Measurements from ENCODE around the gene PTGIS. TPM values are rescaled to one million over a fixed set of nuclear protein-coding genes. Genes with fewer than 3 reads are reported as not detected.

PTGIS gene
- total RNA-seq, 1 donor from 2014 or later, result 31.0 TPM

DNA sequence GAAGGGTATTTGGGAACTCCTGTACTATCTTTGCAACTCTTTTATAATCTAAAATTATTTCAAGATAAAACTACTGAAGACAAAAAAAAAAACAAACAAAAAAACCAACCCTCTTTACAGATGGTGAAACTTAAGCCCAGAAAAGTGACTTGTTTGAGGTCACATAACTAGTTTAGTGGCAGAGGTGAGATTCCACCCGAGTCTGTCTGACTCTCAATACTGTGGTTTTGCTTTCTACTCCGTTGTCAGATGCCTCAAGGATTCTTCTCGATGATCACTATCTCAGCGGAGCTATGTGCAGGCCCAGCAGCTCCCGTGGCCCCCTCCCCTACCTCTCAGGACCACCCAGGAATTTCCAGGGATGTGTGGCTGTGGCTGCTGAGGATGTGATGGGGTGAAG lies 49.4 kb downstream of the PTGIS start:
- Mint-ChIP-seq H3K9me3 (peaks cover 3% of the 10 kb centered on the region), H3K4me3 (ENCODE audit: low read depth) (no peak overlapping the region), H3K27me3 (ENCODE audit: low read depth) (no peaks in the 10 kb centered on the region), H3K27ac (no peak overlapping the region), H3K4me1 (ENCODE audit: low read depth) (no peaks in the 10 kb centered on the region), H3K36me3 (ENCODE audit: low read depth) (peaks cover 21% of the 10 kb centered on the region)
- DNase-seq (ENCODE audit: low spot score), result no peak
- intact Hi-C loops (cut with micrococcal nuclease), result no loop called here

GRCh38 chr20:49517805-49518100 lies 50.2 kb downstream of the PTGIS start:
- no peaks in the 10 kb centered on the region for H3K4me1 Mint-ChIP-seq (ENCODE audit: low read depth)
- intact Hi-C loops (cut with micrococcal nuclease), result no loop called here
- DNase-seq (ENCODE audit: low spot score), result no peak
- H3K27me3 Mint-ChIP-seq (ENCODE audit: low read depth), result no peaks in the 10 kb centered on the region
- H3K9me3 Mint-ChIP-seq, result no peaks in the 10 kb centered on the region
- no peak overlapping the region for H3K4me3 Mint-ChIP-seq (ENCODE audit: low read depth)
- H3K27ac Mint-ChIP-seq, result no peak overlapping the region
- peaks cover 16% of the 10 kb centered on the region for H3K36me3 Mint-ChIP-seq (ENCODE audit: low read depth)

DNA sequence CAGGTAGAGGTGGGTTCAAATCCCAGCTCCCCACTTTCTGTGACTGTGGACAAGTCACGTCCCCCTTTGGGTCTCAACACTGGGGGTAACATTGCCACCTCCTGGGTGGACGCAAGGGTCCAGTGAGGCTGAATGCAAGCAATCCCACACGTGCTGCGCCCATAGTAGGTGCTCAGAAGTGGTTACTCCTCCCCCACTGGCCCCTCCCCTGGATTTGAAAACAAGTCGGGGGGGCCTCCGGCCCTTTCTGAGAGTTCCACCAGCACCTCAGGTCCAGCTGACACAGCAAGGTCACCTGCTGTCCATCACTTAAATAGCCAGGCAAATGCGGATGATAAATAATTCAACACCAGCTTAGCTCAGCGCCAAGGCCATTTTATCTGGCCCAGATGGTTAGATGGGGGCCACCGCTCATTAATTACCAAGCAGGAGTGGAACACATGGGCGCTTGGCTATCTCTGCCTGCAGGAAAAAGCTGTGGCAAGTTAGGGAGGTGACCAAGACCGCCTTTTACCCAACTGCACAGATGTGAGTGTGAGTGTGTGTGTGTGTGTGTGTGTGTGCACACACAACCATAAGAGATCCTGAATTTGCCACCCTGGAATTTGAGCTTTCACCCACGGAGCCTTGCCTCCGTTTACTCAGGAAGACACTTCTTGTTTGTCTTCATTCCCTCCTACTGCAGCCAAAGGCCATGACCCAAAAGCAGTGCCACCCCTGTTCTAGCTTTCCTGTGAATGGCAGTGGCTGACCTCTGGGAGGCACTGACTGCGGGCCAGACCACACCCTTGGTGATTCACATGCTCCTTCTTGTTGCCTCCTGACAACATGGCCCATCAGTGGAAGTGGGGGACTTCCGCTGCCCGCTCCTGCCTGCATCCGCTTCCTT lies 50.8 kb downstream of the PTGIS start:
- Mint-ChIP-seq H3K4me3 (ENCODE audit: low read depth) (no peak overlapping the region), H3K36me3 (ENCODE audit: low read depth) (peaks cover 12% of the 10 kb centered on the region), H3K4me1 (ENCODE audit: low read depth) (no peaks in the 10 kb centered on the region), H3K9me3 (no peaks in the 10 kb centered on the region), H3K27me3 (ENCODE audit: low read depth) (no peaks in the 10 kb centered on the region), H3K27ac (no peak overlapping the region)
- intact Hi-C loops (cut with micrococcal nuclease), result no loop called here
- no peak for DNase-seq (ENCODE audit: low spot score)

GRCh38 chr20:49515586-49515985 lies 52.4 kb downstream of the PTGIS start:
- H3K4me3 Mint-ChIP-seq (ENCODE audit: low read depth), result no peak overlapping the region
- H3K36me3 Mint-ChIP-seq (ENCODE audit: low read depth), result peaks cover 3% of the 10 kb centered on the region
- no peaks in the 10 kb centered on the region for H3K4me1 Mint-ChIP-seq (ENCODE audit: low read depth)
- intact Hi-C loops (cut with micrococcal nuclease), result no loop called here
- peaks cover 2% of the 10 kb centered on the region for H3K27me3 Mint-ChIP-seq (ENCODE audit: low read depth)
- no peak for DNase-seq (ENCODE audit: low spot score)
- no peak overlapping the region for H3K27ac Mint-ChIP-seq
- no peaks in the 10 kb centered on the region for H3K9me3 Mint-ChIP-seq

DNA sequence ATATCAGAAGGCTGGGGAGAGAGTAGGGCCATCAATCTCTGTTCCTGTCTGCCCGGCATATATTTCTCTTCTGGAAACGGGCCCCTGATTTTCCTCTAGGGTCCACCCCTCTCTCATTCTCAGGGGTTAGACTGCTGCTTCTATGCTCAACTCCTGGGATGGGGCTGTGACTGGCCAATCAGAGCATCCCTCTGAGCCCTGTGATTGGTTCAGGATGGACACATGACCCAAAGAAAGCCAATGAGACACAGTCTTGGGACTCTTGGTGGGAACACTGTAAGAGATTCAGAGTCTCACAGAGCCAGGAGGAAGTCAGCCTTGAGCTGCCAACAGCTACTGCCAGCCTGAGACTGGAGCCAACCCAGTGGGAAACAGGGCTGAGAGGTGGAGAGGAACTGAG lies 54.4 kb downstream of the PTGIS start:
- DNase-seq (ENCODE audit: low spot score), result no peak
- H3K4me3 Mint-ChIP-seq (ENCODE audit: low read depth), result no peak overlapping the region
- peaks cover 3% of the 10 kb centered on the region for H3K4me1 Mint-ChIP-seq (ENCODE audit: low read depth)
- intact Hi-C loops (cut with micrococcal nuclease), result no loop called here
- no peaks in the 10 kb centered on the region for H3K9me3 Mint-ChIP-seq
- peaks cover 2% of the 10 kb centered on the region for H3K27me3 Mint-ChIP-seq (ENCODE audit: low read depth)
- H3K36me3 Mint-ChIP-seq (ENCODE audit: low read depth), result peaks cover 6% of the 10 kb centered on the region
- no peak overlapping the region for H3K27ac Mint-ChIP-seq

DNA sequence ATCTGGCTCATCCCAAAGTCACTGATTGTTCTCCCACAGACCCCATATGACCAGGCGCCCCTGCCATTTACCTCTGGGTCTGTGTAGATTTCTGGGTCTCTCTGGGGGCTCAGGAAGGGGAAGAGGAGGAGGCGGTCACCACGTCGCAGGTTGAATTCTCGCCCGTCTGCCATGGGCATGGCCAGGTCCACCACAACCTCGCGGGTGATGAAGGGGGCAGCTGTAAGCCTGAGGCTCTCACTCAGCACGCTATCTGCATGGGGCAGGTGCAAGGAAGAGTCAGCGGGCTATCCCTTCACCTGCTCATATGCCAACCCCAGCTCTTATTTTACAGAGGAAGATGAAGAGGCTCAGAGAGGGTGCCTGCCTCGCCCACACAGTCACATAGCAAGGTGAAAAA lies 54.9 kb downstream of the PTGIS start:
- Mint-ChIP-seq H3K4me1 (ENCODE audit: low read depth) (peaks cover 5% of the 10 kb centered on the region), H3K9me3 (no peaks in the 10 kb centered on the region), H3K36me3 (ENCODE audit: low read depth) (peaks cover 8% of the 10 kb centered on the region), H3K27me3 (ENCODE audit: low read depth) (peaks cover 2% of the 10 kb centered on the region), H3K27ac (no peak overlapping the region), H3K4me3 (ENCODE audit: low read depth) (no peak overlapping the region)
- intact Hi-C loops (cut with micrococcal nuclease), result no loop called here
- no peak for DNase-seq (ENCODE audit: low spot score)

DNA sequence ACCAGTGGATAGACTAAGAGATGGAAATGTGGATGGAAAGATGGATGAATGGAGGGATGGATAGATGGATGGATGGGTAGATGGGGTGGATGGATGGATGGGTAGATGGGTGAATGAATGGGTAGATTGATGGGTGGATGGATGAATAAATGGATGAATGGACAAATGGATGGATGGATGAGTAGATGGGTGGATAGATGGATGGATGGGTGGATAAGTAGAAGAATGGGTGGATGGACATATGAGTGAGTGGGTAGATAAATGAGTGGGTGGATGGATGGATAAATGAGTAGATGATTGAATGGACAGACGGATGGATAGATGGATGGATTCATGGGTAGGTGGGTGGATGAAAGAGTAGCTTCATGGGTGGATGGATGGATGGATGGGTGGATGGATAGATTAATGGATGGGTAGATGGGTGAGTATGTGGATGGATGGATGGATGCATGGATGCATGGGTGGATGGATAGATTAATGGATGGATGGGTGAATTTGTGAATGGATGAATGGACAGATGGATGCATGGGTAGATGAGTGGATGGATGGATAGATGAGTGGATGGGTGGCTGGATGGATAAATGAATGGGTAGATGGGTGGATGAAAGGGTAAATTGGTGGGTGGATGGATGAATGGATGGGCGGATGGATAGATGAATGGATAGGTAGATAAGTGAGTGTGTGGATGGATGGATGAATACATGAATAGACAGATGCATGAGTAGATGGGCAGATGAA lies 56.0 kb downstream of the PTGIS start:
- no peak overlapping the region for H3K27ac Mint-ChIP-seq
- intact Hi-C loops (cut with micrococcal nuclease), result no loop called here
- H3K9me3 Mint-ChIP-seq, result no peaks in the 10 kb centered on the region
- no peak for DNase-seq (ENCODE audit: low spot score)
- no peak overlapping the region for H3K4me3 Mint-ChIP-seq (ENCODE audit: low read depth)
- H3K27me3 Mint-ChIP-seq (ENCODE audit: low read depth), result peaks cover 4% of the 10 kb centered on the region
- H3K36me3 Mint-ChIP-seq (ENCODE audit: low read depth), result peaks cover 5% of the 10 kb centered on the region
- peaks cover 6% of the 10 kb centered on the region for H3K4me1 Mint-ChIP-seq (ENCODE audit: low read depth)

DNA sequence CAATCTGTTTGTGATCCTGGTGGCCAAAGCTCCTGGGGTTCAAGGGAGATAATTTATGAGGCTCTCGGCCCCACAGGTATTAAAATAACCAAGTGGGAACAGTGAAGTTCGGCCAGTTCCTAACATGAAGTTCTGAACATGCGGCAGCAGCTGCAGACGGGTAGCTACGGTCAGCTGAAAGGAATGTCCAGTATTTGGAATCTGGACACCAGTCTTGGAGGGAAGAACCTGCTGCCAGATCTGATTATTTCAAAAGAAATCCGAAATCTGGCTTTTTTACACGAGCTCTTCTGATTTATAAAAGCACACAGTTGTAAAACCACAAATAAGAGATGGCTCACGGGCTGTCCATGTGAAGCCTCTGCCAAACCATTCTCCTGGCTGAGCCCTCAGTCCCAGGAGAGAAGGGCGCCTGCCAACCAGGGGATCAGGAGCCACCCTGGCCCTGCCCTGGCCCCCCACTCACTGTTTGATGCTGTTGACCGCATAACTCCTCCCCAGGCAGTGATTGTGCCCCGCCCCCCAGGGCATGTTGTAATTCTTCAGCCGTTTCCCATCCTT lies 57.3 kb downstream of the PTGIS start:
- Mint-ChIP-seq H3K4me1 (ENCODE audit: low read depth) (peaks cover 6% of the 10 kb centered on the region), H3K27ac (no peak overlapping the region)

GRCh38 chr20:49508435-49509199 lies 59.3 kb downstream of the PTGIS start:
- intact Hi-C loops (cut with micrococcal nuclease), result no loop called here
- Mint-ChIP-seq H3K27me3 (ENCODE audit: low read depth) (peaks cover 7% of the 10 kb centered on the region), H3K27ac (no peak overlapping the region), H3K4me3 (ENCODE audit: low read depth) (no peak overlapping the region), H3K4me1 (ENCODE audit: low read depth) (peaks cover 6% of the 10 kb centered on the region), H3K36me3 (ENCODE audit: low read depth) (peaks cover 5% of the 10 kb centered on the region), H3K9me3 (no peaks in the 10 kb centered on the region)
- DNase-seq (ENCODE audit: low spot score), result no peak

More for the DNA sequence above, 57.3 kb downstream of the PTGIS start:
- no peak for DNase-seq (ENCODE audit: low spot score)
- Mint-ChIP-seq H3K4me3 (ENCODE audit: low read depth) (no peak overlapping the region), H3K27me3 (ENCODE audit: low read depth) (peaks cover 6% of the 10 kb centered on the region), H3K36me3 (ENCODE audit: low read depth) (peaks cover 5% of the 10 kb centered on the region), H3K9me3 (no peaks in the 10 kb centered on the region)
- intact Hi-C loops (cut with micrococcal nuclease), result no loop called here

DNA sequence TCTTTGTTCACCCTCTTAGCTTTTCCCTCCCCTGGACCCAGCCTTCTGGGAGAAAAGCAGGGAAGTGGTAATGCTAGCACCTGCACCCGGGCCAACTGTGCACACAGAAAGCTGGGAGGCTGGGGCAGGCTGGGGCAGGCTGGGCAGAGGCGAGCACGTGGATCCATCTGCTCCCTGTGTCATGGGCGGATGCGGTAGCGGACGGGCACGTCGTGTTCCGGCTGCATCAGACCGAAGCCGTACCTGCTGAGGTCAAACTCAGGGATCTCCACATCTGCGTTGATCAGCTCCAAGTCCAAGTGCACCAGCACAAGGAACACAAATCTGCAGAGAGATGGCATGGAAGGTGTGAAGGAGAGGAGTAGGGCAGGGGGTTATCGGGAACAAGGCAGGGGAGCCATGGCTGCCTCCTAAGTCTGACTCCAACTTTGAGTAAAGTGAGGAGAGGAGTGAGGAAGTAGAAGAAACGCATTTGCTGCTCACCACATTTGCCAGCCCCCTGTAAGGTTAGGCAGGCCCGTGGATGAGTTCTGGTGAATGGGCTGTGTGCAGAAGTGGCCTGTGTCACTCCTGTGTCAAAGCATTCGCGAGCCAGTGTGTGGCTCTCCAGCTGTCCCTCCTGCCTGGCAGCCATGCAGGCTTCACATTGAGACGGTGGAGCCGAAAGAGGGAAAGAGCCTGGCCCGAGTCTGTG lies 60.0 kb downstream of the PTGIS start:
- Mint-ChIP-seq H3K36me3 (ENCODE audit: low read depth) (peaks cover 5% of the 10 kb centered on the region), H3K27me3 (ENCODE audit: low read depth) (peaks cover 8% of the 10 kb centered on the region), H3K9me3 (no peaks in the 10 kb centered on the region), H3K4me3 (ENCODE audit: low read depth) (no peak overlapping the region), H3K27ac (no peak overlapping the region), H3K4me1 (ENCODE audit: low read depth) (peaks cover 6% of the 10 kb centered on the region)
- intact Hi-C loops (cut with micrococcal nuclease), result no loop called here
- no peak for DNase-seq (ENCODE audit: low spot score)

DNA sequence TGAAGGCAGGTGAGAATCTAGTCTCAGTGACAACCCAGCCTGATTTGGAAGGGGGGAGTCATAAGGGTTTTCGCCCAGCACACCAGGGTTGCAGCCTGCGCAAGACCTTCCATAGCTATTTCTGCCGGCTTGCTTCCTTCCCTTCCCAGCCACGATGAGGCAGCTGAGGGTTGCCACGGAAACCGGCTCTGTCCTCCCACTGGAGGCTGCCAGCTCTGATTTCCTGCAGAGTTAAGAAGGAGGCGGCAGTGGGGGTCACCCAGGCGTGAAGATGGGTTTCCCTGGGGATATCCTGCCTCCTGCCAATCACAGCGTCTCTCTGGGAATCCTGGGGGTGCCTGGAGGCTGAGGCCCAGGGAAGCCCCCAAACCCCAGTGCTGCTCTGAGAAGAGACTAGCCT lies 62.4 kb downstream of the PTGIS start:
- intact Hi-C loops (cut with micrococcal nuclease), result no loop called here
- Mint-ChIP-seq H3K36me3 (ENCODE audit: low read depth) (peaks cover 5% of the 10 kb centered on the region), H3K9me3 (no peaks in the 10 kb centered on the region), H3K27me3 (ENCODE audit: low read depth) (peaks cover 6% of the 10 kb centered on the region), H3K4me3 (ENCODE audit: low read depth) (no peak overlapping the region), H3K27ac (no peak overlapping the region), H3K4me1 (ENCODE audit: low read depth) (peaks cover 6% of the 10 kb centered on the region)
- DNase-seq (ENCODE audit: low spot score), result no peak

DNA sequence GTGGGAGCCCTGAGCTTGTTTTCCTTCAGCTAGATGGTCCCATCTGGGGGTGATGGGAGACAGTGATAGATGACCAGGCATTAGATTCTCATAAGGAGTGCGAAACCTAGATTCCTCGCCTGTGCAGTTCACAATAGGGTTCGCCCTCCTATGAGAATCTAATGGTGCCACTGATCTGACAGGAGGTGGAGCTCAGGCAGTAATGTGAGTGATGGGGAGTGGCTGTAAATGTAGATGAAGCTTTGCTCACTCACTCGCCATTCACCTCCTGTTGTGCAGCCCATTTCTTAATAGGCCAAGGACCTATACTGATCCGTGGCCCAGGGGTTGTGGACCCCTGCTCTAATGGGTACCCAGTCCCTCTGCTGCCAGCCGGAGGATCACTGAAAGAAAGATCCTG lies 64.8 kb downstream of the PTGIS start:
- Mint-ChIP-seq H3K27me3 (ENCODE audit: low read depth) (peaks cover 8% of the 10 kb centered on the region), H3K27ac (no peak overlapping the region), H3K4me1 (ENCODE audit: low read depth) (peaks cover 1% of the 10 kb centered on the region), H3K9me3 (no peaks in the 10 kb centered on the region), H3K36me3 (ENCODE audit: low read depth) (no peaks in the 10 kb centered on the region), H3K4me3 (ENCODE audit: low read depth) (no peak overlapping the region)
- intact Hi-C loops (cut with micrococcal nuclease), result no loop called here
- DNase-seq (ENCODE audit: low spot score), result no peak
